ENCODE results near the gene INAVA.

INAVA gene

GRCh38 chr1:200894712-200895442 is at the start of gene INAVA:
INAVA (plus strand) TSS chr1:200894900; CDS start chr1:200898401, 3,501 bp downstream.
- no peak for DNase-seq (ENCODE audit: low spot score)

- DNase-seq (ENCODE audit: low spot score), result no peak
Measured at GRCh38 chr1:200845360-200845759, 49.3 kb upstream of the INAVA start.

- no peak for DNase-seq (ENCODE audit: low spot score)
Measured at GRCh38 chr1:200846398-200846797, 48.3 kb upstream of the INAVA start.

GRCh38 chr1:200849430-200849829 is 45.3 kb upstream of the INAVA start:
- no peak for DNase-seq (ENCODE audit: low spot score)

GRCh38 chr1:200850554-200850953 is 44.1 kb upstream of the INAVA start:
- DNase-seq (ENCODE audit: low spot score), result no peak

GRCh38 chr1:200856716-200857357 is 37.9 kb upstream of the INAVA start:
- no peak for DNase-seq (ENCODE audit: low spot score)

GRCh38 chr1:200857804-200858203 is 36.9 kb upstream of the INAVA start:
- no peak for DNase-seq (ENCODE audit: low spot score)

- no peak for DNase-seq (ENCODE audit: low spot score)
Measured at GRCh38 chr1:200861937-200862647, 32.6 kb upstream of the INAVA start.

- DNase-seq (ENCODE audit: low spot score), result no peak
Measured at GRCh38 chr1:200862713-200863415, 31.8 kb upstream of the INAVA start.

GRCh38 chr1:200866116-200866515 is 28.6 kb upstream of the INAVA start:
- DNase-seq (ENCODE audit: low spot score), result no peak

- no peak for DNase-seq (ENCODE audit: low spot score)
Measured at GRCh38 chr1:200866521-200866920, 28.2 kb upstream of the INAVA start.

- no peak for DNase-seq (ENCODE audit: low spot score)
Measured at GRCh38 chr1:200867018-200867811, 27.5 kb upstream of the INAVA start.

- DNase-seq (ENCODE audit: low spot score), result no peak
Measured at GRCh38 chr1:200869376-200869752, 25.3 kb upstream of the INAVA start.

GRCh38 chr1:200869753-200870391 is 24.8 kb upstream of the INAVA start:
- no peak for DNase-seq (ENCODE audit: low spot score)

- DNase-seq (ENCODE audit: low spot score), result no peak
Measured at GRCh38 chr1:200872446-200873115, 22.1 kb upstream of the INAVA start, which contains the start of gene GPR25. GPR25 (plus strand) TSS chr1:200872981; CDS start chr1:200873038, 57 bp downstream.

GRCh38 chr1:200873116-200873670 is 21.5 kb upstream of the INAVA start:
- no peak for DNase-seq (ENCODE audit: low spot score)

GRCh38 chr1:200873671-200874397 is 20.9 kb upstream of the INAVA start:
- DNase-seq (ENCODE audit: low spot score), result no peak

- DNase-seq (ENCODE audit: low spot score), result no peak
Measured at GRCh38 chr1:200874694-200875093, 20.0 kb upstream of the INAVA start.

GRCh38 chr1:200875416-200875815 is 19.3 kb upstream of the INAVA start:
- no peak for DNase-seq (ENCODE audit: low spot score)
